Stimulated activated CD4-positive, alpha-beta T cell treated with anti-CD3 and anti-CD28 coated beads, Interleukin-15, amount 100 ng/mL, for 1 hour (primary cell): Measurements from ENCODE around the gene GCLC.

ENCODE experiments used
- DNase-seq, 2 donors: peaks; one replicate each; pipeline ENCODE4 v3.0.0-alpha.2; 2020; ENCODE audit warnings: low read depth in 1 of 2, low spot score in 1 of 2

Gene GCLC

DNA sequence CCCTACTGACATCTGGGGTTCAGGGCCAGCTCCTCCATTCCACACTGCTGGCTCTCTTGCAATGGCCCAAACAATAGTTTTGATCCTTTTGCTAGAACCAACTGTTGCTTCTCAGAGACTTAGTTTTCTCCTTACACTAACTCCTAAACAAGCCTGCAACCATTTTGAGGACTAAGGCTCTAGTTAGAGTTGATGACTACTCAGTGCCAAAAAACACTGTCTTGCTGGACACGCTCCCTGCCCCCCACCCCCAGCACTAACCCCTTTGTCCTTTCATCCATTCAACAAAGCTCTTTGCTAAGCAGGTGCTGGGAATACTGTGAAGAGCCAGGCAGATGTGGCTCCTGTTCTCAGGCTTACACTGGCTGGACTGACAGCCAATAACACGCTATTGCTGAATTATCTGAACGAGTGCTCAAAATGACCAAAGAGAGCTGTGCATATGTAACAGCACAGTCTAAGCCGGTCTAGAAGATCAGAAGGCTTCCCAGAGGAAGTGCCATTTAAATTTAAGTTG is 17.6 kb downstream of the GCLC start:
- DNase-seq: no peak

DNA sequence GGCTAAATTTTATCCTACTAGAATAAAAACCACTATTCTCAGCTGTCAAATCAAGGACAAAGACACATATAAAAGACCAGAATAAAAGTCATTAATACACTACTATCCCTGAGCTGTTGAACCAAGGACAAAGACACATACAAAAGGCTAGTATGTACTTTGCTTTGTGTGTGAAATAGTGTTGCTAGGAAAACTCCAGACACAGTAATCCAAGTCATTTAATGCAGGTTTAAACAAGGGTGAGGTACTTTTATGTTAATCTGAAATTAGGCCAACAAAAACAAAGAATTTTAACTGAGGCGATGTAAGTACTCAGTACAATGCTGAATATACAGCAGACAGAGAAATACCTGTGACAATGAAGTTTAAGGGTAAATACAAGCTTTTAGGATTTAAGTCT is 18.9 kb downstream of the GCLC start:
- DNase-seq: no peak

DNA sequence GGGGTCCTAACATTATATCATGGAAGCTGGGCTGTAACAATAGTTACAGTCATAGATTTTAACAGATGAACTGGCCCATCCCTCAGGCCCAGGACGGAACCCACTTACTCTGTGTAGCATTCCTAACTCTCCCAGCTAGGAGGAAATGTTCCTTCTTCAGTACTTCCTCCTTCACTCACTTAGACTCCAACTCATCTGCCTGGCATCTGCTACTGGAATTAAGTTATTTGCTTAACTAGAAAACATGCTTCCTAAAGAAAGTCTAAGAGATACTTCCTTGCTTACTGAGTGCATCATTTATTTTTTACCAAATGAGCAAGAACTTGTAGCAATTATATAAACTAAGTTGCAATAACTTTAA is 20.5 kb downstream of the GCLC start:
- DNase-seq: no peak

DNA sequence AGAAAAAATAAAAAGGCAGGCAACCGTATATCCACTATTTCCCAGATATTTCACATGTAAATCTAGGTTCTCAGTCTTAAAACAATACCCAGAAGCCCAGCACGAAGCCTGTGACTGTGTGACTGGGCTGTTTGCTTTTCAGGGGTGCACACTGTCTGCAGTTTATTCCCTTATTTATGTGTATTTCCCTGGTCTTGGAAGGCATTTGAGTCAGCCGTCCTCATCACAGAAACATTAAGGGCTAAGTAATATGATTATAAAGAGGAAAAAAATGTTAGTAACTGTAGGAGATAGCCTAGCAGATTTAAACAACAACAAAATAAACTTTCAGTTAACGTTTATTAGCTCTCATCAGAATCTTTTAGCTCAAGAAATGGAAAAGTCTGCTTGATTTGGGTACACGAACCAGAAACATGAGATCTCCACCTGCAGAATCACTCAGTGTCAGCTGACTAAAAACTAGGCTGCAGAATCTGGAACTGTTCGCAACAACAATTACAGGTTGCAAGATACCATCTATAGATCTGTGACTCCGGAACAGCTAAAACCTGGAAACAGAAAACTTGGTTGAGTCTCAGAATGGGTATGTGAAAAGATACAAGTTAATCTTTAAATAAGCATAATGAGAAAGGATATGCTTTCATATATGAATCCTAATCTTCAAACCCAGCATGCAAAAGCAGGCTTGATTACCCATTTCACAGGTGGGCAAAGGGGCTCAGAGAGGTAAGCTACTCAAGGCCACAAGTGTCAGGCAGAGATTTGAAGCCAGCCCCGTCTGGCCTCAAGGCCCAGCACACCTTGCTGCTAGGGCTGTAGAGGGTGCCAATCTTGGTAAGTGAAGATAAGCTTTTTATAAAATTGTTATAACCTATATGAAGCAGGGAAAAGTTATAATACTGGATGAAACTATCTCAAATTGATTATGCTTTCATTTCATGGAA is 21.1 kb downstream of the GCLC start:
- no peak for DNase-seq

DNA sequence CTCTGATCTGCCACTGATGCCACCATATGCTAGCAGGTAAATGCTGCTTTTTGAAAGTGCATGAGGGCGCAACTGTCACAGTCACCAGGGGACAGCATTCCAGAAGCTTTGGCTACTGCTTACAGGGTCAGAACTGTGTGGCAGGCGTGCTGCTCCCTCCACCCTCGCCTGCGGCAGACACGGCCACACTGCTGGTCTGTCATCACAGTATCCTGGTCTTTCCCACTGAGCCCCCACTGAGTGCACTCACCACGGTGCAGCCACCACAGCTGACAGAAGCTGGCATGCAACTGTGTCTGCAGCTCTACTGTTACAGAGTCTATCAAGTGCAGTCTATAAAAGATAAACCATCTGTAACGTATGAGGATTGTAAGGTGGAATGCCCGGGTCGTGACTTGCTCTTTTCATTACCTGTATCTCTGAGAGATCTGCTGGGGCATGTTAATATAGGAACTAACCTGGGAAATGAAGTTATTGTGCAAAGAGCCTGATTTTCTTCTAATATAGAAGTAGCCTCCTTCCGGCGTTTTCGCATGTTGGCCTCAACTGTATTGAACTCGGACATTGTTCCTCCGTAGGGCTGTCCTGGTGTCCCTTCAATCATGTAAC is 24.5 kb downstream of the GCLC start:
- DNase-seq: no peak

DNA sequence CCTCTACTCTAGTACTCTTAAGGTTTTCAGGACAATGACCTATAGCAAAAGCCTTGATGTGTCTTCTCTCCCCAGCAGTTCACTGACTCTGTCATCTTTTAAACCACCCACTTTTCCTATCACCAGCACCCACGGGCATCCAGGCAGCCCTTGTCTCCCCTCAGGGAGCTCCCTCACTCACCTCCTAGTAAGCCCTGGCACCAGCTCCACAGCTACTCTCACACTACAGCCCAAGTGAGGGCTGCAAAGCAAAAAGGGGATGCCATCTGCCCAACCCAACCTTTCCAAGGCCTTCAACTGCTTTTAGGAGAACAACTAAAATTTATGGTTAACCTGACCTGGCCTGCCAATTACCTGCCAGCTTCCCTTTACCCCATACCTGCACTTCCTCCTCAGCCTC is 26.0 kb downstream of the GCLC start:
- DNase-seq: no peak

DNA sequence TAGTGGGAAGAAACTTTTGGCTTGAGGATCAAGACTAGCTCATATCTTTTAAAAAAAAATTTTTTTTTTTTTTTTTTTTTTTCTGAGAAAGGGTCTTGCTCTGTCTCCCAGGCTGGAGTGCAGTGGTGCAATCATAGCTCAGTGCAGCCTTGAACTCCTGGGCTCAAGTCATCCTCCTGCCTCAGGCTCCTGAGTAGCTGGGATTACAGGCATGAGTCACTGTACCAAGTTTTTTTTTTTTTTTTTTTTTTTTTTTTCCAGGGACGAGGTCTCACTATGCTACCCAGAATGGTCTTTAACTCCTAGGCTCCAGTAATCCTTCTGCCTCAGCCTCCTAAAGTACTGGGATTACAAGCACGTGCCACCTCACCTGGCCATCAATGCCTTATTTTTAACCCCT is 27.9 kb downstream of the GCLC start:
- no peak for DNase-seq

DNA sequence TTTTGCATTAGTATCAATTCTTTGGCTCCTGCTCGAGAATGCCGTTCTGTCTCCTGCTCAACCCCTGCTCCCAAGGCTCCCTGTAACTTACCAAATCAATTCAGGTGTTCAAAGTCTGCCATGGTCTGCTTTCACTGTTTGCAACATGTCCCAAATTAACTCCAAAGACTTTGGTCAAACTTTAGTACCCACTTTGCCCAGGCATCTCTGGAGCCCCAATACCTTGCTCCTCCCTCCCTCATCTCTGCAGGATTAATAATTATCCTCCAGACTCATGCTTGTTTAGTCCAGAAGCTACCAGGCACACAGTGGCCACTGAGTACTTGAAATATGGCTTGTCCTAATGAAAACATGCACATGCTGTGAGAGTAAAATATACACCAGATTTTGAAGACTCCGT is 30.2 kb downstream of the GCLC start:
- no peak for DNase-seq

DNA sequence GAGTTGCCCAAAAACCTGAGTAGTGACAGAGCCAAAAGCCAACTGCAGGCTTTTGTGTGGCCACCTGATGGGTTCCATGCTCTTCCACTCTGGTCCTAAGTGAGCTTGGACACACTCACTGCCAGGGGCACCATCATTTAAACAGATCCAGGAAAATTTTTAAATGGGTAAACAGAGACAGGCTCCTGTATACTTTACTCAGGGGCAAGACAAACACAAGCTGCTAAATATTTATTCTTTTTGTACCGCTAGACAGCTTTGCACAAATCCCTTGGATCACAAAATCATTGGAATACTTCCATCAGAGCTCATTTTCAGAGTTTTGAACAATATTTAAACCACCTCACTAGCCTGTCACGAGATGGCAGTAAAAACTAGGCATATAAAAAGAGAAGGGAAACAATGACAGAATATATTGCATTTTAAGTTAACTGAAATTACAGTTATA is 31.4 kb downstream of the GCLC start:
- DNase-seq: no peak

DNA sequence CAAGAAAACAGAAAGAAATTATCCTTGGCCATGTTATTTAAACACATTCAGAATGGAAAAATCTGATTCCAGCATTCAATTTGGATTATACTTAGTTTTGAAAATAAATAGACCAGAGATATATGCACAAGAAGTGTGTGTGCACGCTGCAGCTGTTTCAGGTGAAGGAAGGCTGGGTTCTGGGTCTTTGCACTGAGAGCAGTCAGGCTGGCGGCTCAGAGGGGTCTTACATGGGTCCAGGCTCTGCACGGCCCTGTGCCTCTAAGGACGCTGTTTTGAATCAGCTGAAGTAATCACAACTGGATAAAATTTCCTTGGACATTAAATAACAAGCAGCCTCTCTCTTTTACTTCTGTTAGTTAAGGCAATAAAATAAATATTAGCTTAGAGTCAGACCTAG is 31.8 kb downstream of the GCLC start:
- DNase-seq: no peak

DNA sequence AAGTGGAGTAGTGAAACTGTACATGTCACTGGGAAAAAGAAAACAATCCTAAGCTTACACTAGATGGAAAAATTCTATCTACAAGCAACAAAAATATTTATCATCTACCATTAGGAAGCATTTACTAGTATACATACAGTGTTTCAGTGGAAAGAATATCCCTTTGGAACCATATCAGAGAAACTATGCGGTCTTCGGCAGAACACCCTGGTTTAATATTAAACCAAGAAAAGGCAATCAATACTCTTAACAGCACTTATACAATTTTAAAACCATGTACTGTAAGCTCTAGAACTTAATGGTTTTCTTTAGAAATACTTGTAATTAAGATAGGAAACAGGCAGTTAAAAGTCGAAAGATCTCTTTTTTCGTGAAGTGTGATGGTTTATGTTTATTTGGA is 32.3 kb downstream of the GCLC start:
- no peak for DNase-seq

DNA sequence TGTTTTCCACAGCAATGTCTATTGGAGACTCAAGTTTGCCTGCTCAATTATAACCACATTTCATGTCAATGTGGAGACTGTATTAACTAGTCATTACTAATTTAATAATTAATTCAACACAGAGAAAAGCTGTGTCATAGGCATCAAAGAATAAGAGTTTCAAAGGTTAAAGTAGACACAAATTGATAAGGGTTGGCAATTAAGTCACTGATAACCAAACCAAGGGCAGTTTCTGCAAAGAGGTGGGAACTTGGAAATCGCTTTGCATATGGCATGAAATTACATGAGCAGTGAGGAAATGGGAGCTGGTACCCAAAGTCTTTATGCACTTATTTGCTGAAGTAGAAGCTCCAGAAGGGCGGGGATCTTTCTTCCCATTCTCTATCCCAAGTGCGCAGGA is 34.2 kb downstream of the GCLC start:
- DNase-seq: no peak

DNA sequence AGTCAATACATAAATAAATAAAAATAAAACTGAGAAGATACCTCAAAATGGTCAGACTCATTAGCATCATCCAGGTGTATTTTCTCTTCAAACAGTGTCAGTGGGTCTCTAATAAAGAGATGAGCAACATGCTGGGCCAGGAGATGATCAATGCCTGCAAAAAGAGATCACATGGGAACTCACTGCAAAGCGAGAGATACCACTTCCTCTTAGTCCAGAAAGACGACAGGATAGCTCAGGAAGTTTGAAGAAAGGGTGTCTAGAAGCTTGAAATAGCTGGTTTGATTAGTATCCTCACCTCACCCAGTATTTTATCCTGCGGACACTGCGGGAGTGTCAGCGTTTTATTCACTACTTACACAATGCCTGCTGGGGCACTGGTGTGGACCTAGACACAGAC is 38.0 kb downstream of the GCLC start:
- no peak for DNase-seq

DNA sequence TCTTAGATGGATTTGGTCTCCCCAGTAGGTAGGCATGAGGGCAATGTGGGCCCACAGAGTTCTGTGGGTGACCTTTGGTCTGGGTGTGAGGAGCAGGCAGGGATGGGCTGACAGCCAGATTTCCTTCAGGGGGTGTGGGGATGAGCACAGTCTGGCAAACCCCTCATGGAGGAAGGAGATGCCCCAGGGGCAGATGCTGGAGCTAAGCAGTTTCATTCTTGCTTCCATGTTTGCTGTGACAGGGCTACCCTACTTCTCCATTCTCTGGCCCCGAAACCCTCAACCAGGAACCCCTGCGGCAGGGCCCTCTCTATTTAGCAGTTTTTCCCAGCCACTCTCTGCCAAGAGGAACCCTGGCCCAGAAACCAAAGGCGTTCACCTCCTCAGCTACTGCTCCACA is 40.4 kb downstream of the GCLC start:
- no peak for DNase-seq

DNA sequence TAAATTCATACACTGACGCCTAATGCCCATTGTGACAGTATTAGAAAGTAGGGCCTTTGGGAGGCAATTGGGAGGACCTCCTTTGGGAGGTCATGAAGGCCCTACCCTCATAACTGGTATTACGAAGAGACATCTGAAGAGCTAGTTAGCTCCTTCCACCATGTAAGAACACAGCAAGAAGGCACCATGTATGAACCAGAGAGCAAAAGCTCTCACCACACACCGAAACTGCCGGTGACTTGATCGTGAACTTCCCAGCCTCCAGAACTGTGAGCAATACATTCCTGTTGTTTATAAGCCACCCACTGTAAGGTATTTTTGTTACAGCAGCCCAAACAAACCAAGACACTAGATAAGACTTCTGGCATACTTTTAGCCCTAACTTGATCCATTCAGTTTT is 41.8 kb downstream of the GCLC start:
- no peak for DNase-seq

DNA sequence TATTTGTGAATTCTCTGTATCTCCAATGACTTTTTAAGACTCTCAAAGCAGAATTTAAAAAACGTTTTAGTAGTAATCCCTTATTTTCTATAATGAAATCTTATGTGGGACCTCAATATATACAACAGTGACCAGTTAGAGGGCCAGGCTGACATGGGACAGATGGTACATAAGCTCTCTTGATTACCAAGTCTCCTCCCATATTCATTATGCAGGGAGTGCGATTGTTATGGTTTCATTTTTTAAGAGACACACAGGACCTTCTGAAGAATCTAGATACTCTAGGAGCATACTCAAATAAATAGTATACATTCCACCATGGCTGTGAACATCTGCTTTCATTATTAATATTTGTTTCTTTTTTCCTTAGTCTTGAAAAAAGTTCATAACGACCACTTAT is 43.5 kb downstream of the GCLC start:
- DNase-seq: no peak

DNA sequence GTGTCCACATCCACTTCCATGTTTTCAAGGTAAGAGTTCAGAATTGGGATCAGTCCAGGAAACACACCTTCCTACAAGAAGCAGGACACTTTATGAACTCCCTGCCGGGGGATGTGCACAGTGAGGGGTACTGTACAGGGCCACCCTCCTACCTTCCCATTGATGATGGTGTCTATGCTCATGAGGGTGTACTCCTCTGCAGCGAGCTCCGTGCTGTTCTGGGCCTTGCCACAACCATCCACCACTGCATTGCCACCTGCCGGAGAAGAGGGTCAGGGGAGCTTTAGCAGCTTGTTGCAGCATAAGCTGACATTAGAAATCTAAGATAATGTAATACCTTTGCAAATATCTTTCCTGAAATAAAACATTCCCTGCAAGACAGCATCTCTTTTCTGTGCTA is 44.8 kb downstream of the GCLC start:
- no peak for DNase-seq

DNA sequence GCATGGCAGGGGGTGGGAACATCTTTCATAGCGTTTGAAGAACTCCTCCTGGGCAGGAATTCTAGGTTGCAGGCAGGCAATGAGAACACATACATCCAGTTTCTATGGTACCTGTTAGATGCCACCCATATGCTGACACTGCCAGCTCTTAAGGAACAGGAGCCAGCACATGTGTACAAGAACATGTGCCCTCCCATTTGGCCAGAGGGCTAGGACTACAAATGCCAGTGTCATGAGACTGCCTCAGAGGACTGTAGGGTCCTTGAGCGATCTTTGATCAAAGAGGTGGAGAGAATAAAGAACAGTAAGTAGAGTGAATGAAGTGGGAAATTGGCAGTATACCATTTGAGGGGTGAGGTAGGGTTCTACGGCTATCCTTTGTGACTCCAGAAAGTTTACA is 45.8 kb downstream of the GCLC start:
- no peak for DNase-seq

DNA sequence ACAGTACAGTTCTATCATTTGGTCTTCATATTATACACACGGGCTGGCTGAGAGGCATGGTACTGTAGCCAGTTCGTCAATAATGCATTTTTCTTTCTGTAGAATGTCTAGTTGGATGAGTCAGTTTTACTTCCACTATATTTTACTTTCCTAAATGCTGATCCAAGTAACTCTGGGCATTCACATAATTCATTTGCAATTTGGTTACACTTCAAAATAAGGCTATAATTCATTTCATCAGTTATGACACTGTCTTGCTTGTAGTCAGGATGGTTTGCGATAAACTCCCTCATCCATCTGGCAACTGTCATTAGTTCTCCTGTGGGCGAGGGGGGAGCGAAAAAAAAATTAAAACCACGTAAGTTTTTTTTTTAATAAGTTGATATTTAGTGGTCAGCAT is 46.3 kb downstream of the GCLC start:
- no peak for DNase-seq

DNA sequence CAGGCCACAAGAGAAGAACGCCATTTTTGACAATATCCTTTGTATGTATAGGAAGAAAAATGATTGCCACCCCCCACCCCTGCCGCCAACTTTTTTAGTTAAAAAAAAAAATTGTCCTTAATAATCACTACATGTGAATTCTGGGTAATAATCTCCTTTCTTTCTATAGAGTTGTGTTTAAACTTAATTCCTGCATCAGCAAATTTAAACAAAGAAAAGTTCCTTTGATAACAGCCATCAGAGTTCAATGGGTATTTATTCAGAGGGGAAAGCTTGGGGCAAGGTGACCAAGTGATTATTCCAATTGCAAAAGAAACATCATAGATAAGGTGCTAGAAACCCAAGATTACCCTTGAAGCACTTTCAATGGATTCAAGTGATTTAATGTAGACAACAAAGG is 47.0 kb downstream of the GCLC start:
- DNase-seq: no peak

DNA sequence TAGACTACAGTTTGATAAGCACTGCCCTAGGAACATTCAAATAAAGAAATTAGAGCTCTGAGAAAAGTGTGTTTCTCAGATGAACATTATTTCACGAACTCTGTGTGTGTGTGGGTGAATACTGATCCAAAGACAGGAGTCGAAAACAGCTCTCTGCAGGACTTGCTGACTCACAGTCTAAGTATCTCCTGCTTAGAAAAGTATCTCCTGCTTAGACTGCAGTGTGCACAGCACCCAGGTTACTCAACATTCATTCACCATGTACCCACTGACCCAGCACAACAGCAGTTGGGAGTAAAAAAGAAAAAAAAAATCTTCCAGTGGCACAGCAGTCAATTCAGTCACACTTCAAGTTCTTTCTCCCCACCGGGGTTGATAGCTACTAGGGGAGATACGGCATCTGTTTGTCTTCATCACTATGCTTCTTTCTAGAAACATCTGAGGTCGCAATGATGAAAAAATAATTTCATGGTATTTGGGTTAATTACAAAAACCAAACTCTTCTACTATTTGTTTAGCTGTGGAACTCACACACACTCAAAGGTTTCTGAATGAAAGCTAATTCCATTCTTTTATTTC is 48.0 kb downstream of the GCLC start:
- DNase-seq: no peak
